ENCODE data around the gene RTN4RL1. TPM values are rescaled to one million over a fixed set of nuclear protein-coding genes. Genes with fewer than 3 reads are reported as not detected.

The RTN4RL1 gene
- polyA plus RNA-seq, 1 donor (not counting 4 experiments of a cell fraction or from before 2014, with no cell fraction given) = 2.3 TPM

GRCh38 chr17:1913702-1914101 is 111.4 kb downstream of the RTN4RL1 start:
- no peak for FAIRE-seq
- H3K4me2 ChIP-seq (ENCODE audit: control insufficient read depth, extremely low read depth, insufficient read depth, low read depth, low read length) = no peak overlapping the region
- no peaks in the 10 kb centered on the region for H3K9me3 ChIP-seq (ENCODE audit: control insufficient read depth, low read depth, low read length)
- TF ChIP-seq EZH2 (IDR thresholded peaks at IDR 0.05; ENCODE audit: low read length) (no peak), CTCF (optimal IDR thresholded peaks at IDR 0.05 in 1 of 3, IDR thresholded peaks at IDR 0.05 in 1 of 3, conservative IDR thresholded peaks at IDR 0.05 in 1 of 3; ENCODE audit: extremely low read depth in 1 of 3, insufficient read depth in 2 of 3, low read length in 3 of 3) (no peak)
- dilution Hi-C loops (cut with MboI; ENCODE audit: extremely low pct_ligation_motif_present, low sequenced_read_pairs) = no loop called here
- no peaks in the 10 kb centered on the region for H4K20me1 ChIP-seq (ENCODE audit: control insufficient read depth, extremely low read depth, insufficient read depth, low read length)
- no peak overlapping the region for H2AFZ ChIP-seq (ENCODE audit: control insufficient read depth, low read length)
- H3K36me3 ChIP-seq (ENCODE audit: control insufficient read depth in 2 of 2, extremely low read depth in 1 of 2, insufficient read depth in 2 of 2, low read length in 2 of 2) = no peaks in the 10 kb centered on the region
- no peak for DNase-seq (ENCODE audit: low read depth, low spot score)
- H3K9me1 ChIP-seq (ENCODE audit: control insufficient read depth, extremely low read depth, insufficient read depth, low read length) = no peaks in the 10 kb centered on the region
- H3K9ac ChIP-seq (ENCODE audit: control insufficient read depth, extremely low read depth, insufficient read depth, low read length) = no peak overlapping the region
- no peak overlapping the region for H3K27ac ChIP-seq (ENCODE audit: control insufficient read depth, insufficient read depth, low read length)
- H3K79me2 ChIP-seq (ENCODE audit: control insufficient read depth, insufficient read depth, low read length) = no peaks in the 10 kb centered on the region
- no peak overlapping the region for H3K4me3 ChIP-seq (ENCODE audit: control insufficient read depth in 2 of 3, extremely low read depth in 1 of 3, insufficient read depth in 2 of 3, low read depth in 1 of 3, low read length in 3 of 3)
- peaks cover 1% of the 10 kb centered on the region for H3K4me1 ChIP-seq (ENCODE audit: control insufficient read depth, extremely low read depth, insufficient read depth, low read length)
- peaks cover 39% of the 10 kb centered on the region for H3K27me3 ChIP-seq (ENCODE audit: control insufficient read depth, extremely low read depth, insufficient read depth, low read length)

GRCh38 chr17:1912146-1912545 is 113.0 kb downstream of the RTN4RL1 start:
- H2AFZ ChIP-seq (ENCODE audit: control insufficient read depth, low read length) = no peak overlapping the region
- no peaks in the 10 kb centered on the region for H3K79me2 ChIP-seq (ENCODE audit: control insufficient read depth, insufficient read depth, low read length)
- no peaks in the 10 kb centered on the region for H3K9me1 ChIP-seq (ENCODE audit: control insufficient read depth, extremely low read depth, insufficient read depth, low read length)
- no peak overlapping the region for H3K27ac ChIP-seq (ENCODE audit: control insufficient read depth, insufficient read depth, low read length)
- H3K4me1 ChIP-seq (ENCODE audit: control insufficient read depth, extremely low read depth, insufficient read depth, low read length) = peaks cover 6% of the 10 kb centered on the region
- DNase-seq (ENCODE audit: low read depth, low spot score) (no peak), FAIRE-seq (no peak)
- no peaks in the 10 kb centered on the region for H3K9me3 ChIP-seq (ENCODE audit: control insufficient read depth, low read depth, low read length)
- no peak overlapping the region for H3K9ac ChIP-seq (ENCODE audit: control insufficient read depth, extremely low read depth, insufficient read depth, low read length)
- dilution Hi-C loops (cut with MboI; ENCODE audit: extremely low pct_ligation_motif_present, low sequenced_read_pairs) = no loop called here
- no peak for TF ChIP-seq EZH2 (IDR thresholded peaks at IDR 0.05; ENCODE audit: low read length)
- no peak for TF ChIP-seq CTCF (optimal IDR thresholded peaks at IDR 0.05 in 1 of 3, IDR thresholded peaks at IDR 0.05 in 1 of 3, conservative IDR thresholded peaks at IDR 0.05 in 1 of 3; ENCODE audit: extremely low read depth in 1 of 3, insufficient read depth in 2 of 3, low read length in 3 of 3)
- H4K20me1 ChIP-seq (ENCODE audit: control insufficient read depth, extremely low read depth, insufficient read depth, low read length) = no peaks in the 10 kb centered on the region
- H3K4me3 ChIP-seq (ENCODE audit: control insufficient read depth in 2 of 3, extremely low read depth in 1 of 3, insufficient read depth in 2 of 3, low read depth in 1 of 3, low read length in 3 of 3) = no peak overlapping the region
- H3K36me3 ChIP-seq (ENCODE audit: control insufficient read depth in 2 of 2, extremely low read depth in 1 of 2, insufficient read depth in 2 of 2, low read length in 2 of 2) = no peaks in the 10 kb centered on the region
- no peak overlapping the region for H3K4me2 ChIP-seq (ENCODE audit: control insufficient read depth, extremely low read depth, insufficient read depth, low read depth, low read length)
- peaks cover 53% of the 10 kb centered on the region for H3K27me3 ChIP-seq (ENCODE audit: control insufficient read depth, extremely low read depth, insufficient read depth, low read length)

Data from keratinocyte (primary cell).